Stimulated activated CD8-positive, alpha-beta memory T cell treated with anti-CD3 and anti-CD28 coated beads, Interleukin-12 subunit alpha, Interleukin-12 subunit beta, amount 100 ng/mL, for 24 hours (primary cell): Measurements from ENCODE around the gene CLIP2.

ENCODE experiments used
- DNase-seq: peaks from one replicate; pipeline ENCODE4 v3.0.0-alpha.2; 2020; ENCODE audit errors: extremely low read depth

CLIP2 gene

GRCh38 chr7:74271742-74272141 lies 17.5 kb upstream of the CLIP2 start:
- no peak for DNase-seq

GRCh38 chr7:74272305-74273038 lies 16.7 kb upstream of the CLIP2 start:
- DNase-seq, result no peak

- DNase-seq, result no peak
These were observed 13.8 kb upstream of the CLIP2 start for GRCh38 chr7:74275401-74275881.

- no peak for DNase-seq
These were observed 11.6 kb upstream of the CLIP2 start for GRCh38 chr7:74277636-74278035.

GRCh38 chr7:74280985-74281384 lies 8.2 kb upstream of the CLIP2 start:
- DNase-seq, result no peak

GRCh38 chr7:74282748-74283459 lies 6.3 kb upstream of the CLIP2 start:
- no peak for DNase-seq

- no peak for DNase-seq
These were observed 5.3 kb upstream of the CLIP2 start for GRCh38 chr7:74283858-74284447.

GRCh38 chr7:74284781-74285259 lies 4.4 kb upstream of the CLIP2 start:
- DNase-seq, result no peak

- DNase-seq, result no peak
These were observed 3.1 kb upstream of the CLIP2 start for GRCh38 chr7:74286131-74286530.

GRCh38 chr7:74287303-74288033 lies 1.7 kb upstream of the CLIP2 start:
- no peak for DNase-seq

- no peak for DNase-seq
These were observed 949 bp upstream of the CLIP2 start for GRCh38 chr7:74288034-74288881.

- DNase-seq, result no peak
These were observed 699 bp downstream of the CLIP2 start for GRCh38 chr7:74289659-74290552.

GRCh38 chr7:74290553-74290950 lies 1.3 kb downstream of the CLIP2 start:
- no peak for DNase-seq

- DNase-seq, result no peak
These were observed 1.8 kb downstream of the CLIP2 start for GRCh38 chr7:74290981-74291441.

GRCh38 chr7:74291535-74291934 lies 2.3 kb downstream of the CLIP2 start:
- DNase-seq, result no peak

GRCh38 chr7:74292757-74293576 lies 3.8 kb downstream of the CLIP2 start:
- no peak for DNase-seq

GRCh38 chr7:74293577-74293908 lies 4.3 kb downstream of the CLIP2 start:
- no peak for DNase-seq

- no peak for DNase-seq
These were observed 5.2 kb downstream of the CLIP2 start for GRCh38 chr7:74294191-74294998.
